Activated naive CD8-positive, alpha-beta T cell treated with anti-CD3 and anti-CD28 coated beads for 36 hours (primary cell): Measurements from ENCODE around the gene ANO7. TPM values are rescaled to one million over a fixed set of nuclear protein-coding genes. Genes with fewer than 3 reads are reported as not detected.

Source experiments
- DNase-seq: peaks from one replicate; pipeline ENCODE4 v3.0.0; 2021
- H3K27ac Mint-ChIP-seq: one replicate; pipeline ENCODE4 v1.8.0; 2022; ENCODE audit warnings: mild to moderate bottlenecking, moderate library complexity, mixed read lengths
- H3K27me3 Mint-ChIP-seq: one replicate; pipeline ENCODE4 v1.8.0; 2022; ENCODE audit warnings: mild to moderate bottlenecking, mixed read lengths
- H3K36me3 Mint-ChIP-seq: one replicate; pipeline ENCODE4 v1.8.0; 2021; ENCODE audit warnings: mild to moderate bottlenecking, mixed read lengths
- H3K4me1 Mint-ChIP-seq: one replicate; pipeline ENCODE4 v1.8.0; 2021; ENCODE audit warnings: mixed read lengths
- H3K4me3 Mint-ChIP-seq: one replicate; pipeline ENCODE4 v1.8.0; 2022; ENCODE audit warnings: mild to moderate bottlenecking, moderate library complexity, mixed read lengths
- H3K9me3 Mint-ChIP-seq: one replicate; pipeline ENCODE4 v1.8.0; 2022; ENCODE audit warnings: mixed read lengths
- total RNA-seq, 2 experiments: library from RNA; stranded (reverse); gene quantifications; one replicate each; pipeline ENCODE4 v1.2.3, GENCODE V29; 2021

Gene ANO7
- total RNA-seq, 2 experiments from 2014 or later, result 3.4 to 3.6 TPM

- H3K36me3 Mint-ChIP-seq, result peaks cover 8% of the 10 kb centered on the region
- no peaks in the 10 kb centered on the region for H3K9me3 Mint-ChIP-seq
- DNase-seq, result no peak
- peak overlapping the region; percentile 95 for H3K4me3 Mint-ChIP-seq
- H3K27ac Mint-ChIP-seq, result peak overlapping the region; percentile 86
- no peaks in the 10 kb centered on the region for H3K27me3 Mint-ChIP-seq
- peaks cover 48% of the 10 kb centered on the region for H3K4me1 Mint-ChIP-seq
Observed at GRCh38 chr2:241150660-241151530, 37.6 kb upstream of the ANO7 start.

- Mint-ChIP-seq H3K36me3 (peaks cover 8% of the 10 kb centered on the region), H3K4me1 (peaks cover 41% of the 10 kb centered on the region), H3K27ac (peak overlapping the region; percentile 18), H3K4me3 (peak overlapping the region; percentile 95), H3K9me3 (no peaks in the 10 kb centered on the region), H3K27me3 (no peaks in the 10 kb centered on the region)
- no peak for DNase-seq
Observed at GRCh38 chr2:241151934-241152660, 36.4 kb upstream of the ANO7 start.

GRCh38 chr2:241153616-241154015 lies 34.9 kb upstream of the ANO7 start:
- peaks cover 13% of the 10 kb centered on the region for H3K36me3 Mint-ChIP-seq
- peaks cover 34% of the 10 kb centered on the region for H3K4me1 Mint-ChIP-seq
- H3K4me3 Mint-ChIP-seq, result no peak overlapping the region
- DNase-seq, result no peak
- H3K27me3 Mint-ChIP-seq, result no peaks in the 10 kb centered on the region
- H3K9me3 Mint-ChIP-seq, result no peaks in the 10 kb centered on the region
- H3K27ac Mint-ChIP-seq, result no peak overlapping the region

- no peak overlapping the region for H3K27ac Mint-ChIP-seq
- H3K27me3 Mint-ChIP-seq, result no peaks in the 10 kb centered on the region
- H3K4me1 Mint-ChIP-seq, result peaks cover 34% of the 10 kb centered on the region
- no peak overlapping the region for H3K4me3 Mint-ChIP-seq
- DNase-seq, result no peak
- H3K9me3 Mint-ChIP-seq, result no peaks in the 10 kb centered on the region
- H3K36me3 Mint-ChIP-seq, result peaks cover 17% of the 10 kb centered on the region
Observed at GRCh38 chr2:241154915-241155314, 33.6 kb upstream of the ANO7 start.

GRCh38 chr2:241155936-241156335 lies 32.5 kb upstream of the ANO7 start:
- no peaks in the 10 kb centered on the region for H3K9me3 Mint-ChIP-seq
- no peak for DNase-seq
- peaks cover 34% of the 10 kb centered on the region for H3K4me1 Mint-ChIP-seq
- H3K4me3 Mint-ChIP-seq, result no peak overlapping the region
- H3K27me3 Mint-ChIP-seq, result no peaks in the 10 kb centered on the region
- peaks cover 17% of the 10 kb centered on the region for H3K36me3 Mint-ChIP-seq
- H3K27ac Mint-ChIP-seq, result no peak overlapping the region

- H3K27me3 Mint-ChIP-seq, result no peaks in the 10 kb centered on the region
- DNase-seq, result no peak
- peaks cover 23% of the 10 kb centered on the region for H3K4me1 Mint-ChIP-seq
- no peak overlapping the region for H3K4me3 Mint-ChIP-seq
- peaks cover 17% of the 10 kb centered on the region for H3K36me3 Mint-ChIP-seq
- no peaks in the 10 kb centered on the region for H3K9me3 Mint-ChIP-seq
- H3K27ac Mint-ChIP-seq, result no peak overlapping the region
Observed at GRCh38 chr2:241156971-241157441, 31.5 kb upstream of the ANO7 start.

- no peaks in the 10 kb centered on the region for H3K27me3 Mint-ChIP-seq
- no peaks in the 10 kb centered on the region for H3K9me3 Mint-ChIP-seq
- peaks cover 17% of the 10 kb centered on the region for H3K36me3 Mint-ChIP-seq
- DNase-seq, result no peak
- H3K4me1 Mint-ChIP-seq, result peaks cover 16% of the 10 kb centered on the region
- no peak overlapping the region for H3K27ac Mint-ChIP-seq
- no peak overlapping the region for H3K4me3 Mint-ChIP-seq
Observed at GRCh38 chr2:241157841-241158545, 30.5 kb upstream of the ANO7 start.

GRCh38 chr2:241158546-241158900 lies 30.0 kb upstream of the ANO7 start:
- Mint-ChIP-seq H3K36me3 (peaks cover 13% of the 10 kb centered on the region), H3K4me1 (peaks cover 11% of the 10 kb centered on the region), H3K27me3 (no peaks in the 10 kb centered on the region), H3K9me3 (no peaks in the 10 kb centered on the region), H3K4me3 (no peak overlapping the region), H3K27ac (no peak overlapping the region)
- DNase-seq, result no peak

- Mint-ChIP-seq H3K4me1 (peaks cover 12% of the 10 kb centered on the region), H3K9me3 (no peaks in the 10 kb centered on the region), H3K27ac (no peak overlapping the region), H3K36me3 (peaks cover 12% of the 10 kb centered on the region), H3K4me3 (no peak overlapping the region), H3K27me3 (no peaks in the 10 kb centered on the region)
- no peak for DNase-seq
Observed at GRCh38 chr2:241159116-241159515, 29.4 kb upstream of the ANO7 start.

- Mint-ChIP-seq H3K36me3 (peaks cover 9% of the 10 kb centered on the region), H3K9me3 (no peaks in the 10 kb centered on the region), H3K4me1 (peaks cover 9% of the 10 kb centered on the region), H3K27me3 (no peaks in the 10 kb centered on the region), H3K4me3 (no peak overlapping the region), H3K27ac (no peak overlapping the region)
- DNase-seq, result no peak
Observed at GRCh38 chr2:241160318-241160717, 28.2 kb upstream of the ANO7 start.

GRCh38 chr2:241161646-241162281 lies 26.7 kb upstream of the ANO7 start:
- Mint-ChIP-seq H3K36me3 (peaks cover 11% of the 10 kb centered on the region), H3K4me3 (no peak overlapping the region), H3K27ac (no peak overlapping the region), H3K9me3 (no peaks in the 10 kb centered on the region), H3K27me3 (no peaks in the 10 kb centered on the region), H3K4me1 (peaks cover 9% of the 10 kb centered on the region)
- DNase-seq, result no peak

- peaks cover 4% of the 10 kb centered on the region for H3K4me1 Mint-ChIP-seq
- H3K27ac Mint-ChIP-seq, result no peak overlapping the region
- no peak for DNase-seq
- no peak overlapping the region for H3K4me3 Mint-ChIP-seq
- H3K27me3 Mint-ChIP-seq, result no peaks in the 10 kb centered on the region
- H3K36me3 Mint-ChIP-seq, result peaks cover 12% of the 10 kb centered on the region
- no peaks in the 10 kb centered on the region for H3K9me3 Mint-ChIP-seq
Observed at GRCh38 chr2:241163601-241164118, 24.8 kb upstream of the ANO7 start.

- no peaks in the 10 kb centered on the region for H3K27me3 Mint-ChIP-seq
- H3K9me3 Mint-ChIP-seq, result peaks cover 14% of the 10 kb centered on the region
- peaks cover 4% of the 10 kb centered on the region for H3K4me1 Mint-ChIP-seq
- DNase-seq, result no peak
- H3K4me3 Mint-ChIP-seq, result no peak overlapping the region
- H3K36me3 Mint-ChIP-seq, result peaks cover 43% of the 10 kb centered on the region
- no peak overlapping the region for H3K27ac Mint-ChIP-seq
Observed at GRCh38 chr2:241168366-241168765, 20.1 kb upstream of the ANO7 start.

GRCh38 chr2:241173557-241173956 lies 14.9 kb upstream of the ANO7 start:
- Mint-ChIP-seq H3K36me3 (peaks cover 47% of the 10 kb centered on the region), H3K9me3 (peaks cover 14% of the 10 kb centered on the region), H3K27ac (no peak overlapping the region)

More at GRCh38 chr2:241173557-241173956, 14.9 kb upstream of the ANO7 start:
- no peaks in the 10 kb centered on the region for H3K4me1 Mint-ChIP-seq
- H3K27me3 Mint-ChIP-seq, result no peaks in the 10 kb centered on the region
- no peak overlapping the region for H3K4me3 Mint-ChIP-seq
- DNase-seq, result no peak
